ENCODE data around the gene GNAO1.

- TF ChIP-seq SNAI2 (CRISPR knock-in tag; IDR thresholded peaks at IDR 0.05) (no peak), ZFP3 (CRISPR knock-in tag; IDR thresholded peaks at IDR 0.05) (no peak), TCF4 (CRISPR knock-in tag; IDR thresholded peaks at IDR 0.05; ENCODE audit: borderline replicate concordance) (no peak), ISL1 (CRISPR knock-in tag; IDR thresholded peaks at IDR 0.05) (no peak), PATZ1 (CRISPR knock-in tag; IDR thresholded peaks at IDR 0.05; ENCODE audit: borderline replicate concordance) (no peak), ZNF8 (CRISPR knock-in tag; IDR thresholded peaks at IDR 0.05) (no peak), PPARA (CRISPR knock-in tag; IDR thresholded peaks at IDR 0.05; ENCODE audit: borderline replicate concordance) (no peak), TOX (CRISPR knock-in tag; IDR thresholded peaks at IDR 0.05; ENCODE audit: borderline replicate concordance) (no peak), BACH2 (CRISPR knock-in tag; IDR thresholded peaks at IDR 0.05; ENCODE audit: borderline replicate concordance) (no peak), ZNF70 (CRISPR knock-in tag; IDR thresholded peaks at IDR 0.05) (no peak), GLIS3 (CRISPR knock-in tag; IDR thresholded peaks at IDR 0.05) (no peak), OSR1 (CRISPR knock-in tag; IDR thresholded peaks at IDR 0.05) (no peak)
Observed at GRCh38 chr16:56161658-56162057, 29.6 kb upstream of the GNAO1 start.
